HepG2 (cell line): ENCODE data around the gene MRPL48. TPM values are rescaled to one million over a fixed set of nuclear protein-coding genes. Genes with fewer than 3 reads are reported as not detected.

Experiments
- FLYWCH1 ChIP-seq: sonication (generic); formaldehyde crosslinking; IDR thresholded peaks from 2 replicates; pipeline ENCODE4 v1.8.1; 2023; ENCODE audit warnings: mild to moderate bottlenecking, missing genetic modification reagents
- GABPB1 ChIP-seq: IDR thresholded peaks from 2 replicates; pipeline ENCODE4 v1.6.1; 2016; ENCODE audit warnings: mild to moderate bottlenecking, missing genetic modification reagents, moderate library complexity, missing compliant biosample characterization
- PHB2 ChIP-seq: fragments of 450-650 bp; IDR thresholded peaks from 2 replicates; pipeline ENCODE4 v1.6.1; 2018; ENCODE audit not compliant: partially characterized antibody
- polyA plus RNA-seq, 8 experiments: library from polyadenylated mRNA; depleted of rRNA in 3 of 8; stranded (reverse) in 7 of 8; unstranded in 1 of 8; fragments of >200 nt; fragmentation: Illumina TruSeq in 4 of 8; extraction: Trizol in 4 of 8; gene quantifications; 2 replicates each; pipeline versions ENCODE4 v1.2.1 to v1.2.3, GENCODE V29; 2011 to 2016; ENCODE audit warnings: low read depth in 4 of 8, missing spikeins in 1 of 8, mixed read lengths in 1 of 8; ENCODE audit not compliant: insufficient read depth in 1 of 8
- total RNA-seq, 5 experiments: library from RNA; depleted of rRNA; stranded (reverse); fragments of >200 nt; fragmentation: Illumina TruSeq; extraction: Trizol; gene quantifications; 2 replicates each; pipeline ENCODE4 v1.2.3, GENCODE V29; 2016; ENCODE audit warnings: low read depth in 1 of 5
- TF ChIP-seq, protein P1 (sequence below): sonication (generic); formaldehyde crosslinking; IDR thresholded peaks from 2 replicates; pipeline ENCODE4 v1.4.0; 2020; ENCODE audit warnings: mild to moderate bottlenecking, missing genetic modification reagents
- TF ChIP-seq, protein P2 (sequence below): sonication (generic); formaldehyde crosslinking; IDR thresholded peaks from 2 replicates; pipeline ENCODE4 v1.4.0; 2020; ENCODE audit warnings: mild to moderate bottlenecking, low read depth, missing genetic modification reagents
- TF ChIP-seq, protein P3 (sequence below): sonication (generic); formaldehyde crosslinking; IDR thresholded peaks from 2 replicates; pipeline ENCODE4 v1.4.0; 2020; ENCODE audit warnings: mild to moderate bottlenecking, missing genetic modification reagents
- TF ChIP-seq, protein P4 (sequence below): sonication (generic); formaldehyde crosslinking; IDR thresholded peaks from 2 replicates; pipeline ENCODE4 v1.4.0; 2020; ENCODE audit warnings: low read depth, missing genetic modification reagents

MRPL48 gene
- total and polyA plus RNA-seq, 2 of the 13 experiments (the other 11 are each of a cell fraction or from before 2014, with no cell fraction given), result 61.2 to 67.9 TPM

DNA sequence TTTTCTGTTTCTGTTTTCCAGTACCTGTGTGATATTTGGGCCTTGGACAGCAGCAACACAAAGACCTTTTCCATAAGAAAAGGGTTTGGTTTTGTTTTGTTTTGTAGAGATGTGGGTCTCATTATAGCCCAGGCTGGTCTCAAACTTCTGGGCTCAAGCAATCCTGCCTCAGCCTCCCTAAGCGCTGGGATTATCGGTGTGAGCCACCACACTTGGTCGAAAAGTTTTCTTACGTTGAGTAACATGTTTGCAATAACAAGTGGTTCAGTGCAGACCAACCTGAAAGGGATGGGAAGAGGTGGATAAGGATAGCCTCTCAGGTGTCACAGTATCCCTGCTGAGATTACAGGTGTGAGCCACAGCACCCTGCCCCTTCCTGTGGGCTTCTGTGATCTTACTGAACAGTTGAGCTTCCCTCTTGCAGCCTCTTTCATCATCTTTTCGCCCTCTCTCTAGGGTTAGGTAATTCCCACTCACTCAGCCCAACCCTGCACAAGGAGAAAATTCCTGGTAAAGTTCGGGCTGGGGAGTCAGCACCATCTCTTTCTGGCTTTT lies 3.5 kb upstream of the MRPL48 start (continued):
- TF ChIP-seq, protein P1, sequence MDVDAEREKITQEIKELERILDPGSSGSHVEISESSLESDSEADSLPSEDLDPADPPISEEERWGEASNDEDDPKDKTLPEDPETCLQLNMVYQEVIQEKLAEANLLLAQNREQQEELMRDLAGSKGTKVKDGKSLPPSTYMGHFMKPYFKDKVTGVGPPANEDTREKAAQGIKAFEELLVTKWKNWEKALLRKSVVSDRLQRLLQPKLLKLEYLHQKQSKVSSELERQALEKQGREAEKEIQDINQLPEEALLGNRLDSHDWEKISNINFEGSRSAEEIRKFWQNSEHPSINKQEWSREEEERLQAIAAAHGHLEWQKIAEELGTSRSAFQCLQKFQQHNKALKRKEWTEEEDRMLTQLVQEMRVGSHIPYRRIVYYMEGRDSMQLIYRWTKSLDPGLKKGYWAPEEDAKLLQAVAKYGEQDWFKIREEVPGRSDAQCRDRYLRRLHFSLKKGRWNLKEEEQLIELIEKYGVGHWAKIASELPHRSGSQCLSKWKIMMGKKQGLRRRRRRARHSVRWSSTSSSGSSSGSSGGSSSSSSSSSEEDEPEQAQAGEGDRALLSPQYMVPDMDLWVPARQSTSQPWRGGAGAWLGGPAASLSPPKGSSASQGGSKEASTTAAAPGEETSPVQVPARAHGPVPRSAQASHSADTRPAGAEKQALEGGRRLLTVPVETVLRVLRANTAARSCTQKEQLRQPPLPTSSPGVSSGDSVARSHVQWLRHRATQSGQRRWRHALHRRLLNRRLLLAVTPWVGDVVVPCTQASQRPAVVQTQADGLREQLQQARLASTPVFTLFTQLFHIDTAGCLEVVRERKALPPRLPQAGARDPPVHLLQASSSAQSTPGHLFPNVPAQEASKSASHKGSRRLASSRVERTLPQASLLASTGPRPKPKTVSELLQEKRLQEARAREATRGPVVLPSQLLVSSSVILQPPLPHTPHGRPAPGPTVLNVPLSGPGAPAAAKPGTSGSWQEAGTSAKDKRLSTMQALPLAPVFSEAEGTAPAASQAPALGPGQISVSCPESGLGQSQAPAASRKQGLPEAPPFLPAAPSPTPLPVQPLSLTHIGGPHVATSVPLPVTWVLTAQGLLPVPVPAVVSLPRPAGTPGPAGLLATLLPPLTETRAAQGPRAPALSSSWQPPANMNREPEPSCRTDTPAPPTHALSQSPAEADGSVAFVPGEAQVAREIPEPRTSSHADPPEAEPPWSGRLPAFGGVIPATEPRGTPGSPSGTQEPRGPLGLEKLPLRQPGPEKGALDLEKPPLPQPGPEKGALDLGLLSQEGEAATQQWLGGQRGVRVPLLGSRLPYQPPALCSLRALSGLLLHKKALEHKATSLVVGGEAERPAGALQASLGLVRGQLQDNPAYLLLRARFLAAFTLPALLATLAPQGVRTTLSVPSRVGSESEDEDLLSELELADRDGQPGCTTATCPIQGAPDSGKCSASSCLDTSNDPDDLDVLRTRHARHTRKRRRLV (CRISPR knock-in tag), result no peak
- TF ChIP-seq, protein P2, sequence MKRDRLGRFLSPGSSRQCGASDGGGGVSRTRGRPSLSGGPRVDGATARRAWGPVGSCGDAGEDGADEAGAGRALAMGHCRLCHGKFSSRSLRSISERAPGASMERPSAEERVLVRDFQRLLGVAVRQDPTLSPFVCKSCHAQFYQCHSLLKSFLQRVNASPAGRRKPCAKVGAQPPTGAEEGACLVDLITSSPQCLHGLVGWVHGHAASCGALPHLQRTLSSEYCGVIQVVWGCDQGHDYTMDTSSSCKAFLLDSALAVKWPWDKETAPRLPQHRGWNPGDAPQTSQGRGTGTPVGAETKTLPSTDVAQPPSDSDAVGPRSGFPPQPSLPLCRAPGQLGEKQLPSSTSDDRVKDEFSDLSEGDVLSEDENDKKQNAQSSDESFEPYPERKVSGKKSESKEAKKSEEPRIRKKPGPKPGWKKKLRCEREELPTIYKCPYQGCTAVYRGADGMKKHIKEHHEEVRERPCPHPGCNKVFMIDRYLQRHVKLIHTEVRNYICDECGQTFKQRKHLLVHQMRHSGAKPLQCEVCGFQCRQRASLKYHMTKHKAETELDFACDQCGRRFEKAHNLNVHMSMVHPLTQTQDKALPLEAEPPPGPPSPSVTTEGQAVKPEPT (CRISPR knock-in tag), result no peak
- TF ChIP-seq PHB2 (no peak), FLYWCH1 (no peak), GABPB1 (CRISPR knock-in tag) (peak; percentile 48; the same call in 1 of the 2 replicates)
- TF ChIP-seq, protein P3, sequence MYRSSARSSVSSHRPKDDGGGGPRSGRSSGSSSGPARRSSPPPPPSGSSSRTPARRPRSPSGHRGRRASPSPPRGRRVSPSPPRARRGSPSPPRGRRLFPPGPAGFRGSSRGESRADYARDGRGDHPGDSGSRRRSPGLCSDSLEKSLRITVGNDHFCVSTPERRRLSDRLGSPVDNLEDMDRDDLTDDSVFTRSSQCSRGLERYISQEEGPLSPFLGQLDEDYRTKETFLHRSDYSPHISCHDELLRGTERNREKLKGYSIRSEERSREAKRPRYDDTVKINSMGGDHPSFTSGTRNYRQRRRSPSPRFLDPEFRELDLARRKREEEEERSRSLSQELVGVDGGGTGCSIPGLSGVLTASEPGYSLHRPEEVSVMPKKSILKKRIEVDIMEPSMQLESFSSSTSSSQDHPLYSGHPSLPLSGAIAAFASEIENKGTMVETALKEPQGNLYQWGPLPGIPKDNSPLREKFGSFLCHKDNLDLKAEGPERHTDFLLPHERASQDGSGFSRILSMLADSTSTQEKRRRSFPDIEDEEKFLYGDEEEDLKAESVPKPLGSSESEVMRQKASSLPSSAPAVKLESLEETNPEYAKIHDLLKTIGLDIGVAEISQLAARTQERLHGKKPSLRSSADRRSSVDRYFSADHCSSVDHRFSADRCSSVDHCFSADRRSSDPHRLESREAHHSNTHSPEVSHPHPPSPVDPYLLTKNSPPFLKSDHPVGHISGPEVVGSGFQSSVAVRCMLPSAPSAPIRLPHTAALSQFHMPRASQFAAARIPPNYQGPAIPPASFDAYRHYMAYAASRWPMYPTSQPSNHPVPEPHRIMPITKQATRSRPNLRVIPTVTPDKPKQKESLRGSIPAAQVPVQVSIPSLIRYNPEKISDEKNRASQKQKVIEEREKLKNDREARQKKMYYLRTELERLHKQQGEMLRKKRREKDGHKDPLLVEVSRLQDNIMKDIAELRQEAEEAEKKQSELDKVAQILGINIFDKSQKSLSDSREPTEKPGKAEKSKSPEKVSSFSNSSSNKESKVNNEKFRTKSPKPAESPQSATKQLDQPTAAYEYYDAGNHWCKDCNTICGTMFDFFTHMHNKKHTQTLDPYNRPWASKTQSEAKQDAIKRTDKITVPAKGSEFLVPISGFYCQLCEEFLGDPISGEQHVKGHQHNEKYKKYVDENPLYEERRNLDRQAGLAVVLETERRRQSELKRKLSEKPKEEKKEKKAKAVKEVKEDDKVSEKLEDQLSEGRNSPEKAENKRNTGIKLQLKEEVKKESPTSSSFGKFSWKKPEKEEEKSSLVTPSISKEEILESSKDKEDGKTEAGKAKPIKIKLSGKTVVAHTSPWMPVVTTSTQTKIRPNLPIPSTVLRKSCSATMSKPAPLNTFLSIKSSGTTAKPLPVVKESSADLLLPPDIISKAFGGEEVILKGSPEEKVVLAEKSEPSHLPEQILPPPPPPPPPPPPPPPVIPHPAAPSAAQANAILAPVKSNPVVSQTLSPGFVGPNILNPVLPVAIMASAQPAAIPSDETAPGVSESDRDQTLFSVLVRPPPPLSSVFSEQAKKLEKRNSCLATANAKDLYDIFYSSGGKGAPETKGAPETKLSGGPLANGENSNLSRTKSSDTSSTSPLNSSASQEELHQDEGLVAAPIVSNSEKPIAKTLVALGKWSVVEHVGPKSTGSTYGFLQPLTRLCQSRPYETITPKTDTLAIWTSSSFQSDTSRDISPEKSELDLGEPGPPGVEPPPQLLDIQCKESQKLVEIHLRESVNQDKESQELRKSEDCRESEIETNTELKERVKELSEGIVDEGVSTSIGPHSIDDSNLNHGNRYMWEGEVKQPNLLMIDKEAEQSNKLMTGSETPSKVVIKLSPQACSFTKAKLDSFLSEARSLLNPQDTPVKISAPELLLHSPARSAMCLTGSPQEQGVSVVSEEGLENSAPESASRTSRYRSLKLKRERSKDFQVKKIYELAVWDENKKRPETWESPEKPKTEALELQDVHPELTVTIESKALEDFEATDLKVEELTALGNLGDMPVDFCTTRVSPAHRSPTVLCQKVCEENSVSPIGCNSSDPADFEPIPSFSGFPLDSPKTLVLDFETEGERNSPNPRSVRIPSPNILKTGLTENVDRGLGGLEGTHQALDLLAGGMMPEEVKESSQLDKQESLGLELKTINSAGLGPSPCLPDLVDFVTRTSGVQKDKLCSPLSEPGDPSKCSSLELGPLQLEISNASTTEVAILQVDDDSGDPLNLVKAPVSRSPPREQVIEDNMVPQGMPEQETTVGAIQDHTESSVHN (CRISPR knock-in tag), result no peak
- TF ChIP-seq, protein P4, sequence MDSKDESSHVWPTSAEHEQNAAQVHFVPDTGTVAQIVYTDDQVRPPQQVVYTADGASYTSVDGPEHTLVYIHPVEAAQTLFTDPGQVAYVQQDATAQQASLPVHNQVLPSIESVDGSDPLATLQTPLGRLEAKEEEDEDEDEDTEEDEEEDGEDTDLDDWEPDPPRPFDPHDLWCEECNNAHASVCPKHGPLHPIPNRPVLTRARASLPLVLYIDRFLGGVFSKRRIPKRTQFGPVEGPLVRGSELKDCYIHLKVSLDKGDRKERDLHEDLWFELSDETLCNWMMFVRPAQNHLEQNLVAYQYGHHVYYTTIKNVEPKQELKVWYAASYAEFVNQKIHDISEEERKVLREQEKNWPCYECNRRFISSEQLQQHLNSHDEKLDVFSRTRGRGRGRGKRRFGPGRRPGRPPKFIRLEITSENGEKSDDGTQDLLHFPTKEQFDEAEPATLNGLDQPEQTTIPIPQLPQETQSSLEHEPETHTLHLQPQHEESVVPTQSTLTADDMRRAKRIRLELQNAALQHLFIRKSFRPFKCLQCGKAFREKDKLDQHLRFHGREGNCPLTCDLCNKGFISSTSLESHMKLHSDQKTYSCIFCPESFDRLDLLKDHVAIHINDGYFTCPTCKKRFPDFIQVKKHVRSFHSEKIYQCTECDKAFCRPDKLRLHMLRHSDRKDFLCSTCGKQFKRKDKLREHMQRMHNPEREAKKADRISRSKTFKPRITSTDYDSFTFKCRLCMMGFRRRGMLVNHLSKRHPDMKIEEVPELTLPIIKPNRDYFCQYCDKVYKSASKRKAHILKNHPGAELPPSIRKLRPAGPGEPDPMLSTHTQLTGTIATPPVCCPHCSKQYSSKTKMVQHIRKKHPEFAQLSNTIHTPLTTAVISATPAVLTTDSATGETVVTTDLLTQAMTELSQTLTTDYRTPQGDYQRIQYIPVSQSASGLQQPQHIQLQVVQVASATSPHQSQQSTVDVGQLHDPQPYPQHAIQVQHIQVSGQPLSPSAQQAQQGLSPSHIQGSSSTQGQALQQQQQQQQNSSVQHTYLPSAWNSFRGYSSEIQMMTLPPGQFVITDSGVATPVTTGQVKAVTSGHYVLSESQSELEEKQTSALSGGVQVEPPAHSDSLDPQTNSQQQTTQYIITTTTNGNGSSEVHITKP (CRISPR knock-in tag), result 0 out of 2 replicates have a peak, but pooled peaks have one; percentile 42
